Neural cell (in vitro differentiated cells): ENCODE results near the gene FSIP2. TPM values are rescaled to one million over a fixed set of nuclear protein-coding genes. Genes with fewer than 3 reads are reported as not detected.

ENCODE experiments used
- H2AFZ ChIP-seq: fragments of 200-600, 300-800 bp; sonication (generic), shearing (Covaris generic); 2 replicates; pipeline ENCODE4 v1.6.0; 2014; ENCODE audit warnings: low read depth, mild to moderate bottlenecking, antibody characterized with exemption, low read length, moderate library complexity
- H3F3A ChIP-seq: fragments of 200-600 bp; shearing (Covaris generic); 2 replicates; pipeline ENCODE4 v1.6.1; 2016; ENCODE audit warnings: mild to moderate bottlenecking, moderate library complexity, mixed read lengths, antibody characterized with exemption, low read length; ENCODE audit not compliant: insufficient read depth, poor library complexity, severe bottlenecking
- H3K27ac ChIP-seq: fragments of 200-600, 300-800 bp; sonication (generic), shearing (Covaris generic); 2 replicates; pipeline ENCODE4 v1.5.1; 2014; ENCODE audit warnings: mild to moderate bottlenecking, low read length, moderate library complexity
- H3K27me3 ChIP-seq: fragments of 300-800, 200-600 bp; sonication (generic), shearing (Covaris generic); 2 replicates; pipeline ENCODE4 v1.6.0; 2014; ENCODE audit warnings: mild to moderate bottlenecking, low read depth, low read length, moderate library complexity; ENCODE audit not compliant: insufficient read depth
- H3K36me3 ChIP-seq: fragments of 300-800, 200-600 bp; sonication (generic), shearing (Covaris generic); 2 replicates; pipeline ENCODE4 v1.5.1; 2014; ENCODE audit warnings: mild to moderate bottlenecking, antibody characterized with exemption, low read length, moderate library complexity; ENCODE audit not compliant: insufficient read depth
- H3K4me2 ChIP-seq: fragments of 300-800, 200-600 bp; sonication (generic), shearing (Covaris generic); 2 replicates; pipeline ENCODE4 v1.6.0; 2014; ENCODE audit warnings: mild to moderate bottlenecking, low read length
- H3K4me3 ChIP-seq: fragments of 300-800, 200-600 bp; sonication (generic), shearing (Covaris generic); 2 replicates; pipeline ENCODE4 v1.5.1; 2014; ENCODE audit warnings: mild to moderate bottlenecking, low read length, moderate library complexity
- H3K79me2 ChIP-seq: fragments of 200-600 bp; shearing (Covaris generic); replicated peaks from 2 replicates; pipeline ENCODE4 v1.6.0; 2014; ENCODE audit warnings: mild to moderate bottlenecking, low read length, moderate library complexity; ENCODE audit not compliant: insufficient read depth
- H3K9ac ChIP-seq: fragments of 300-800, 200-600 bp; sonication (generic), shearing (Covaris generic); 2 replicates; pipeline ENCODE4 v1.6.1; 2016; ENCODE audit warnings: mild to moderate bottlenecking, low read length, mixed read lengths
- H3K9me2 ChIP-seq: fragments of 200-600 bp; shearing (Covaris generic); 2 replicates; pipeline ENCODE4 v1.6.1; 2016; ENCODE audit warnings: mild to moderate bottlenecking, low read length, mixed read lengths; ENCODE audit not compliant: insufficient read depth
- H3K9me3 ChIP-seq: fragments of 200-600, 300-800 bp; sonication (generic), shearing (Covaris generic); 2 replicates; pipeline ENCODE4 v1.6.1; 2016; ENCODE audit warnings: mild to moderate bottlenecking, mixed run types, low read length, moderate library complexity, mixed read lengths
- H4K20me1 ChIP-seq: fragments of 200-600 bp; shearing (Covaris generic); 2 replicates; pipeline ENCODE4 v1.6.1; 2016; ENCODE audit warnings: mild to moderate bottlenecking, mixed run types; ENCODE audit not compliant: insufficient read depth
- CTCF ChIP-seq: fragments of 450-650 bp; IDR thresholded peaks from 2 replicates; pipeline ENCODE4 v1.5.1; 2014; ENCODE audit warnings: antibody characterized with exemption, mild to moderate bottlenecking, moderate library complexity; ENCODE audit not compliant: poor library complexity, severe bottlenecking
- EP300 ChIP-seq: fragments of 450-650 bp; conservative IDR thresholded peaks from 2 replicates; pipeline ENCODE4 v1.6.1; 2014; ENCODE audit warnings: antibody characterized with exemption, mild to moderate bottlenecking, moderate library complexity; ENCODE audit not compliant: poor library complexity, severe bottlenecking
- EZH2 ChIP-seq: fragments of 200-600, 300-800 bp; shearing (Covaris generic), sonication (generic); IDR thresholded peaks from 2 replicates; pipeline ENCODE4 v1.6.1; 2014; ENCODE audit warnings: antibody characterized with exemption, low read length, borderline replicate concordance, mild to moderate bottlenecking; ENCODE audit not compliant: insufficient read depth, poor library complexity, severe bottlenecking
- MXI1 ChIP-seq: fragments of 450-650 bp; conservative IDR thresholded peaks from 2 replicates; pipeline ENCODE4 v1.6.1; 2014; ENCODE audit warnings: antibody characterized with exemption, mild to moderate bottlenecking; ENCODE audit not compliant: poor library complexity, severe bottlenecking
- POLR2AphosphoS5 ChIP-seq: IDR thresholded peaks from 2 replicates; pipeline ENCODE4 v1.6.1; 2012
- RAD21 ChIP-seq: fragments of 450-650 bp; conservative IDR thresholded peaks from 2 replicates; pipeline ENCODE4 v1.6.1; 2014; ENCODE audit warnings: antibody characterized with exemption, mild to moderate bottlenecking, moderate library complexity
- REST ChIP-seq: IDR thresholded peaks from 2 replicates; pipeline ENCODE4 v1.6.1; 2012; ENCODE audit warnings: borderline replicate concordance
- SMC3 ChIP-seq: fragments of 450-650 bp; conservative IDR thresholded peaks from 2 replicates; pipeline ENCODE4 v1.6.1; 2014; ENCODE audit warnings: antibody characterized with exemption, mild to moderate bottlenecking, moderate library complexity; ENCODE audit not compliant: poor library complexity
- TAF1 ChIP-seq: IDR thresholded peaks from 2 replicates; pipeline ENCODE4 v1.6.1; 2012; ENCODE audit warnings: low read depth
- polyA plus RNA-seq: library from polyadenylated mRNA; depleted of rRNA; stranded (reverse); fragments of >200 nt; gene quantifications from 2 replicates; pipeline ENCODE4 v1.2.3, GENCODE V29; 2014

Gene FSIP2
- polyA plus RNA-seq, 1 donor from 2014 or later: 11.0 TPM

DNA sequence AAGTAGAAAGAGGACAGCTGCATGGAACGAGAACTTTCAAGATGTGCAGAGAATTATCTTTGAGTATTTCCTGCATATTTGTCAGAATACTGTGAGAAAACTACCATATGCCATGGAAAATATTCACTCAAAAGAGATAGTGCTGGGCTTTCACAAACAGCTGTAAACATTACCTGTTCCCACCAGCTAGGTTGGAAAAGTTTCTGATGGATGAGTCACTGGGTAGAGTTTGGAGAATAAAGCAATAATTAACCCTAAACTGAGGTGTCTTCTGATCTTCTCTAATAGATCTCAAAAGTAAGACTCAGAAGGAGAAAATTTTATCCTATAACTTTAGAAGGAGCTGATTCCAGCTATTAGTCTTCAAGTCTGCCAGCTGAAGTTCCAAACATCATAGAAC, 3.9 kb upstream of the FSIP2 start:
- no peak for TF ChIP-seq MXI1
- no peak for TF ChIP-seq CTCF
- no peak for TF ChIP-seq POLR2AphosphoS5
- no peak for TF ChIP-seq RAD21
- TF ChIP-seq EZH2: no peak
- no peak for TF ChIP-seq EP300
- no peak for TF ChIP-seq REST
- no peak for TF ChIP-seq TAF1
- no peak for TF ChIP-seq SMC3
- Histone ChIP-seq H3K4me2 (no peak overlapping the region), H3K36me3 (no peaks in the 10 kb centered on the region), H2AFZ (no peak overlapping the region), H4K20me1 (no peaks in the 10 kb centered on the region), H3K27ac (no peak overlapping the region), H3F3A (no peaks in the 10 kb centered on the region), H3K9me3 (peaks cover 10% of the 10 kb centered on the region), H3K9me2 (no peaks in the 10 kb centered on the region), H3K79me2 (no peaks in the 10 kb centered on the region), H3K27me3 (no peaks in the 10 kb centered on the region), H3K4me3 (no peak overlapping the region), H3K9ac (no peak overlapping the region)

GRCh38 chr2:185736210-185736609, 2.4 kb upstream of the FSIP2 start:
- H3K9me2 ChIP-seq: no peaks in the 10 kb centered on the region
- TF ChIP-seq TAF1 (no peak), SMC3 (no peak), CTCF (no peak), RAD21 (no peak), EP300 (no peak), POLR2AphosphoS5 (no peak), EZH2 (no peak), REST (no peak), MXI1 (no peak)
- no peak overlapping the region for H3K27ac ChIP-seq
- no peaks in the 10 kb centered on the region for H3K79me2 ChIP-seq
- H3K27me3 ChIP-seq: no peaks in the 10 kb centered on the region
- H4K20me1 ChIP-seq: no peaks in the 10 kb centered on the region
- no peaks in the 10 kb centered on the region for H3F3A ChIP-seq
- no peak overlapping the region for H3K4me2 ChIP-seq
- no peak overlapping the region for H3K9ac ChIP-seq
- no peak overlapping the region for H2AFZ ChIP-seq
- H3K36me3 ChIP-seq: no peaks in the 10 kb centered on the region
- H3K9me3 ChIP-seq: peaks cover 10% of the 10 kb centered on the region
- no peak overlapping the region for H3K4me3 ChIP-seq
